GM12874 (cell line): ENCODE measurements around the gene PASK.

ENCODE experiments used
- TF ChIP-seq, protein P1 (sequence below): IDR thresholded peaks from 2 replicates; pipeline ENCODE4 v1.5.1; 2011; ENCODE audit warnings: low read depth, mild to moderate bottlenecking, control low read depth, low read length, moderate library complexity; ENCODE audit not compliant: insufficient read depth

The PASK gene

DNA sequence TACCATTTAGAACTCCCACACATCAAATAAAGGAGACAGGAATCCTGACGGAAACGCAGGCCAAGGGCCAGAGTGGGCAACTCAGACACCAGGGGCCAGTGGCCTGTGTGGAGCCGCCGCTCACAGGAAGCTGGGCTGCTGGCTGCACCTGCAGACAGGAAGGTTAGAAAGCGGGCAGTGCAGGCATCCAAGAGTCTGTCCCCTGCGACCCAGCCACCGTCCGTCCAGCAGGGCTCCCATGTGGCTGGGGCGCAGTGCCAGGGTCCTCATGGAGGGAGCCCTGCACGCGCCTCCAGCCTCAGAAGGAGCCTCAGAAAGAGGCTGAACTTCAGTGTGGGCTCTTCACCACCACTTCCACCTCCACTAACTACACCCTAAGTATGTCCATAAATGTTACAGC lies 36.7 kb upstream of the PASK start:
- TF ChIP-seq, protein P1, sequence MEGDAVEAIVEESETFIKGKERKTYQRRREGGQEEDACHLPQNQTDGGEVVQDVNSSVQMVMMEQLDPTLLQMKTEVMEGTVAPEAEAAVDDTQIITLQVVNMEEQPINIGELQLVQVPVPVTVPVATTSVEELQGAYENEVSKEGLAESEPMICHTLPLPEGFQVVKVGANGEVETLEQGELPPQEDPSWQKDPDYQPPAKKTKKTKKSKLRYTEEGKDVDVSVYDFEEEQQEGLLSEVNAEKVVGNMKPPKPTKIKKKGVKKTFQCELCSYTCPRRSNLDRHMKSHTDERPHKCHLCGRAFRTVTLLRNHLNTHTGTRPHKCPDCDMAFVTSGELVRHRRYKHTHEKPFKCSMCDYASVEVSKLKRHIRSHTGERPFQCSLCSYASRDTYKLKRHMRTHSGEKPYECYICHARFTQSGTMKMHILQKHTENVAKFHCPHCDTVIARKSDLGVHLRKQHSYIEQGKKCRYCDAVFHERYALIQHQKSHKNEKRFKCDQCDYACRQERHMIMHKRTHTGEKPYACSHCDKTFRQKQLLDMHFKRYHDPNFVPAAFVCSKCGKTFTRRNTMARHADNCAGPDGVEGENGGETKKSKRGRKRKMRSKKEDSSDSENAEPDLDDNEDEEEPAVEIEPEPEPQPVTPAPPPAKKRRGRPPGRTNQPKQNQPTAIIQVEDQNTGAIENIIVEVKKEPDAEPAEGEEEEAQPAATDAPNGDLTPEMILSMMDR, result no peak

- TF ChIP-seq, protein P1, result no peak
Measured at GRCh38 chr2:241184901-241185300, 35.6 kb upstream of the PASK start.

- TF ChIP-seq, protein P1, result no peak
Measured at GRCh38 chr2:241183221-241183620, 33.9 kb upstream of the PASK start.

DNA sequence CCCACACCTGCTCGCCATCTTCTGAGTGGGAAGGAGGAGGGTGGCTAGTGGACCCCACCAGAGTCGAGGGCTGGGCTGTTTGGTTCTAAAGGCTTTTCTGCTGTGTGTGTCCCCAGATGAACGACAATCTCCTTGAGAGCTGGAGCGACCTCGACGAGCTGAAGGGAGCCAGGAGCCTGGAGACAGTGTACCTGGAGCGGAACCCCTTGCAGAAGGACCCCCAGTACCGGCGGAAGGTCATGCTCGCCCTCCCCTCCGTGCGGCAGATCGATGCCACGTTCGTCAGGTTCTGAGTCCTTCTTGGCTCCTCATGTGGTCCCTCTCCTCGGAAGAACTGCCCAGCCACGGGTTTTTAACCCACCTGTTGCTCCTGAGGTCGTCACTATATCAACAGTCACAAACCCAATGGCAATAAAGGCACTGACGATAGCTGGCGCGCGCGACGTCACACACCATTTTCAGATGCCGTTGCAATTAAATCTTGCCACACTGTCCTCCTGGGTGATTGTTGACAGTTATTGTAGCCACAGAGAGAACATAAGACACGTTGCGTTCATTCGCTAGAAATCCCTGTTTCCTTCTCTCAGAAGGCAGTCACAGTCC lies 33.4 kb upstream of the PASK start:
- TF ChIP-seq, protein P1, result no peak

- TF ChIP-seq, protein P1, result no peak
Measured at GRCh38 chr2:241182126-241182525, 32.9 kb upstream of the PASK start.

DNA sequence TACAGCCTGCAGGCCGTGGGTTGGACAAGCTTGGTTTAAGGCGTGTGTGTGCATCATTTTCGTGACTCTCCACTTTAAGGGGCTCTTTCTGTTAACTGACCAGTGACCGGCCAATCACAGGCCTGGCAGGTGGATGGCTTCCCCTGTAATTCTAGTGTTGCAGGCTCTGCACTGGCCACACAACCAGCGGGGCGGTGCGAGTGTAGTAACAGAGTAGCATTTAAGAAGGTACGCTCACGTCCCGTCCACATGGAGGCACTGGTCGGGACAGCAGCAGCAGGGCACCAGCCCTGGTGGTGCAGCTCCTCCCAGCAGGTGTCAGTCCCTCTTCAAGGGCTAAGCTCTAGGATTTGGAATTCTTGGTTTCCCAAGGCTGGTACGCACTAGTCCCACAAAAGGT lies 31.2 kb upstream of the PASK start:
- TF ChIP-seq, protein P1, result no peak

DNA sequence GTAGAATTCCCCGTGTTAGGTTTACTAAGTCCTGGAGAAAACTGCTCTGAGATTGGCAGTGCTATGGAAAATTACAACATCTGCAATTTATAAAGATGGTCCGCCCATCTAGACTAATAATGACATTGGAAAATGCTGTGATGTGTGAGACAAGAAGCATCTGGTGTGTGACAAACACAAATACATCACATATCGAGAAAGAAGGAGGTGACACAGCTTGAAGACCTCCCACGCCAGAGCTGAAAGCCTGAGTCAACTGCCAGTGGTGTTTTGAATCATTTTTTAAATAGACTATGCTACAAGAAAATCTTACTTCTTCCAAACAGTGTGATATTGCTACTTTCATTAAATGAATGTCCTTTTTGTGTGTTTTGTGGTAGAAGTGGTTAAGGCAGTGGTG lies 30.6 kb upstream of the PASK start:
- TF ChIP-seq, protein P1, result no peak
